Vagina (tissue), 2 donors: ENCODE measurements around the gene ARHGAP6. TPM values are rescaled to one million over a fixed set of nuclear protein-coding genes. Genes with fewer than 3 reads are reported as not detected.

Source experiments
- DNase-seq, 2 donors: peaks; one replicate each; pipeline ENCODE4 v3.0.0-alpha.2; 2017; ENCODE audit errors: extremely low spot score in 2 of 2
- H3K27ac ChIP-seq: fragments of 200-600 bp; sonication (generic); one replicate; pipeline ENCODE4 v1.5.1; 2019
- H3K27me3 ChIP-seq: fragments of 200-600 bp; sonication (generic); one replicate; pipeline ENCODE4 v1.5.1; 2019
- H3K36me3 ChIP-seq, 2 donors: fragments of 200-600 bp; sonication (generic); one replicate each; pipeline ENCODE4 v1.5.1; 2017 to 2019
- H3K4me1 ChIP-seq: fragments of 200-600 bp; sonication (generic); one replicate; pipeline ENCODE4 v1.5.1; 2019
- H3K4me3 ChIP-seq, 2 donors: fragments of 200-600 bp; sonication (generic); 1 replicate in 1 of 2; 2 replicates in 1 of 2; pipeline ENCODE4 v1.5.1; 2016 to 2019
- H3K9me3 ChIP-seq: fragments of 200-600 bp; sonication (generic); one replicate; pipeline ENCODE4 v1.5.1; 2019
- CTCF ChIP-seq, 3 experiments: fragments of 450-650 bp in 2 of 3; fragments of 200-600 bp in 1 of 3; sonication (generic) in 1 of 3; IDR thresholded peaks; one replicate each; pipeline ENCODE4 v1.5.1; 2017 to 2019; ENCODE audit warnings: antibody characterized with exemption in 3 of 3, mild to moderate bottlenecking in 2 of 3, moderate library complexity in 2 of 3
- POLR2A ChIP-seq, 2 donors: fragments of 450-650 bp; IDR thresholded peaks; one replicate each; pipeline ENCODE4 v1.6.1; 2017; ENCODE audit warnings: antibody characterized with exemption in 2 of 2, mild to moderate bottlenecking in 2 of 2, moderate library complexity in 2 of 2
- POLR2AphosphoS5 ChIP-seq, 2 donors: sonication (generic); formaldehyde crosslinking; IDR thresholded peaks; one replicate each; pipeline ENCODE4 v1.9.0; 2017; ENCODE audit warnings: antibody characterized with exemption in 2 of 2, mild to moderate bottlenecking in 2 of 2, low read depth in 1 of 2; ENCODE audit not compliant: insufficient read depth in 1 of 2
- intact Hi-C: fragments of 100-400 bp; cut with DNase I; formaldehyde crosslinking; loops from one replicate; pipeline ENCODE4 v1.15.1; 2023
- total RNA-seq: library from RNA; depleted of rRNA; stranded (reverse); fragments of >200 nt; gene quantifications from one replicate; pipeline ENCODE4 v1.2.3, GENCODE V29; 2016

The ARHGAP6 gene
- total RNA-seq, 1 donor from 2014 or later, result 15.7 TPM

- no peaks in the 10 kb centered on the region for H3K36me3 ChIP-seq
- no peak overlapping the region for H3K4me3 ChIP-seq
- no peaks in the 10 kb centered on the region for H3K27me3 ChIP-seq
- no peaks in the 10 kb centered on the region for H3K4me1 ChIP-seq
- H3K27ac ChIP-seq, result no peak overlapping the region
- no peak for DNase-seq
- TF ChIP-seq POLR2A (IDR thresholded peaks at IDR 0.05), result no peak
- TF ChIP-seq POLR2AphosphoS5 (IDR thresholded peaks at IDR 0.05; ENCODE audit: insufficient read depth in 1 of 2, low read depth in 1 of 2), result no peak
- no peak for TF ChIP-seq CTCF (IDR thresholded peaks at IDR 0.05)
- intact Hi-C loops, result no loop called here
- no peaks in the 10 kb centered on the region for H3K9me3 ChIP-seq
Observed at GRCh38 chrX:11438380-11438723, 227.4 kb downstream of the ARHGAP6 start.

- H3K27ac ChIP-seq, result no peak overlapping the region
- H3K9me3 ChIP-seq, result no peaks in the 10 kb centered on the region
- TF ChIP-seq POLR2A (IDR thresholded peaks at IDR 0.05) (no peak), POLR2AphosphoS5 (IDR thresholded peaks at IDR 0.05; ENCODE audit: insufficient read depth in 1 of 2, low read depth in 1 of 2) (no peak), CTCF (IDR thresholded peaks at IDR 0.05) (no peak)
- no peaks in the 10 kb centered on the region for H3K4me1 ChIP-seq
- no peaks in the 10 kb centered on the region for H3K36me3 ChIP-seq
- no peak for DNase-seq
- H3K27me3 ChIP-seq, result no peaks in the 10 kb centered on the region
- intact Hi-C loops, result no loop called here
- H3K4me3 ChIP-seq, result no peak overlapping the region
Observed at GRCh38 chrX:11437642-11438379, 227.9 kb downstream of the ARHGAP6 start.

- Histone ChIP-seq H3K36me3 (no peaks in the 10 kb centered on the region), H3K4me3 (no peak overlapping the region), H3K27ac (no peak overlapping the region), H3K9me3 (no peaks in the 10 kb centered on the region), H3K27me3 (no peaks in the 10 kb centered on the region), H3K4me1 (no peaks in the 10 kb centered on the region)
- no peak for TF ChIP-seq CTCF (IDR thresholded peaks at IDR 0.05)
- TF ChIP-seq POLR2A (IDR thresholded peaks at IDR 0.05), result no peak
- intact Hi-C loops, result no loop called here
- DNase-seq, result no peak
Observed at GRCh38 chrX:11435568-11435967, 230.2 kb downstream of the ARHGAP6 start.

- intact Hi-C loops, result no loop called here
- peak overlapping the region; percentile 39 for H3K27ac ChIP-seq
Observed at GRCh38 chrX:11434607-11435006, 231.1 kb downstream of the ARHGAP6 start.

More at GRCh38 chrX:11434607-11435006, 231.1 kb downstream of the ARHGAP6 start:
- H3K27me3 ChIP-seq, result no peaks in the 10 kb centered on the region
- no peak for DNase-seq
- no peaks in the 10 kb centered on the region for H3K4me1 ChIP-seq
- TF ChIP-seq POLR2A (IDR thresholded peaks at IDR 0.05) (no peak), POLR2AphosphoS5 (IDR thresholded peaks at IDR 0.05; ENCODE audit: insufficient read depth in 1 of 2, low read depth in 1 of 2) (no peak), CTCF (IDR thresholded peaks at IDR 0.05) (no peak)
- H3K9me3 ChIP-seq, result no peaks in the 10 kb centered on the region
- H3K4me3 ChIP-seq, result no peak overlapping the region
- no peaks in the 10 kb centered on the region for H3K36me3 ChIP-seq
